Immature natural killer cell (primary cell): ENCODE data around the gene TUBB4A. TPM values are rescaled to one million over a fixed set of nuclear protein-coding genes. Genes with fewer than 3 reads are reported as not detected.

ENCODE experiments used
- DNase-seq, 3 donors: peaks; one replicate each; pipeline ENCODE4 v3.0.0; 2022; ENCODE audit warnings: mixed read lengths in 1 of 3
- H3K27ac Mint-ChIP-seq, 6 donors: one replicate each; pipeline ENCODE4 v1.8.0; 2020; ENCODE audit warnings: mixed read lengths in 6 of 6, mild to moderate bottlenecking in 5 of 6, inconsistent platforms in 4 of 6, moderate library complexity in 3 of 6
- H3K27me3 Mint-ChIP-seq, 3 donors: one replicate each; pipeline ENCODE4 v1.8.0; 2020 to 2021; ENCODE audit warnings: low read depth in 3 of 3, mild to moderate bottlenecking in 3 of 3, mixed read lengths in 3 of 3, moderate library complexity in 3 of 3, inconsistent platforms in 1 of 3
- H3K36me3 Mint-ChIP-seq, 3 donors: one replicate each; pipeline ENCODE4 v1.8.0; 2020; ENCODE audit warnings: mixed read lengths in 3 of 3, inconsistent platforms in 2 of 3, mild to moderate bottlenecking in 2 of 3
- H3K4me1 Mint-ChIP-seq, 2 donors: one replicate each; pipeline ENCODE4 v1.8.0; 2020; ENCODE audit warnings: inconsistent platforms in 2 of 2, mild to moderate bottlenecking in 2 of 2, mixed read lengths in 2 of 2, moderate library complexity in 1 of 2
- H3K4me3 Mint-ChIP-seq, 5 donors: one replicate each; pipeline ENCODE4 v1.8.0; 2020; ENCODE audit warnings: mild to moderate bottlenecking in 5 of 5, mixed read lengths in 5 of 5, inconsistent platforms in 3 of 5, moderate library complexity in 3 of 5
- H3K9me3 Mint-ChIP-seq, 6 donors: one replicate each; pipeline ENCODE4 v1.8.0; 2020; ENCODE audit warnings: mild to moderate bottlenecking in 6 of 6, mixed read lengths in 6 of 6, inconsistent platforms in 4 of 6, moderate library complexity in 3 of 6
- polyA plus RNA-seq, 3 donors: library from polyadenylated mRNA; unstranded; fragments of 300-500 nt; fragmentation: Illumina TruSeq; gene quantifications; one replicate each; pipeline ENCODE4 v1.2.3, GENCODE V29; 2021

TUBB4A gene
- polyA plus RNA-seq, 3 donors from 2014 or later = 0.86 to 3.0 (median 1.3) TPM

DNA sequence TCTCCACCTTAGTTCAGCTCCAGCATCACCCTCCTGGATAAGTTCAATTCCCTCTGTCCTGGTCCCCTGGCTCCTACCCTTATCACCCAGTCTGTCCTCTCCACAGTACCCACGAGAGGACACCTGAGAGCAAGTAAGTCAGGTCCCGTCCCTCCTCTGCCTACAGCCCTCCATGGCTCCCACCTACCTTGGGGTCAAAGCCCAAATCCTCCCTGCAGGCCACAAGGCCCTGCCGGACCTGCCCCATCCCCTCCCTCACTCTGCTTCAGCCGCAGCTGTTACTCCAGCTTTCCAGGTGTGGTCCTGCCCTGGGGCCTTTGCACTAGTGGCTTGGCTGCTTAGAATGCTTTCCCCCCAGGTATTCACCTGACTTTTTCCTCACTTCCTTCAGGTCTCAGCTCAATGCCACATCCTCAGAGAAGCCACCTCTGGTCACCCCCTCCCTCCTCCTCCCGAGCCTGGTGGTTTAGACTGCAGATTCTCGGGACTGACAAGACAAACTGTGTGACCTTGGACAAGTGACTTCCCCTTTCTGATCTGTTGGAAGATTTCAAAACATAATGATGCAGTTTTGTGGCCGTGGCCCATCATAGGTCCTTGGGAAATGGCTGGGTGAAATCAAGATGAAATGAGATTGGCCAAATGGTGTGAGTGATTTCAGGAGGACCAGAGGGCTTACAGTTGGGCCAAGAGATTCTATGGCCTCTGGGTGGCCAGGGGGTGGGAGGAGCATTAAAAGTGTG lies 3.6 kb downstream of the TUBB4A start:
- Mint-ChIP-seq H3K9me3 (no peaks in the 10 kb centered on the region), H3K4me1 (peaks cover 0 to 6% of the 10 kb centered on the region in 2 donors), H3K4me3 (no peak overlapping the region), H3K27me3 (peaks cover 2 to 8% (median 6%) of the 10 kb centered on the region in 3 donors), H3K27ac (peak overlapping the region in 2 of 6 donors; percentile 29 to 56), H3K36me3 (peaks cover 0 to 4% (median 0%) of the 10 kb centered on the region in 3 donors)
- DNase-seq = no peak

GRCh38 chr19:6495947-6496346 lies 6.2 kb downstream of the TUBB4A start:
- no peak overlapping the region for H3K27ac Mint-ChIP-seq
- no peak overlapping the region for H3K4me3 Mint-ChIP-seq
- peaks cover 0 to 7% (median 1%) of the 10 kb centered on the region in 3 donors for H3K27me3 Mint-ChIP-seq
- no peaks in the 10 kb centered on the region for H3K9me3 Mint-ChIP-seq
- H3K36me3 Mint-ChIP-seq = peaks cover 0 to 4% (median 0%) of the 10 kb centered on the region in 3 donors
- H3K4me1 Mint-ChIP-seq = no peaks in the 10 kb centered on the region
- DNase-seq = no peak

GRCh38 chr19:6494438-6495036 lies 7.6 kb downstream of the TUBB4A start:
- no peak overlapping the region for H3K4me3 Mint-ChIP-seq
- DNase-seq = no peak
- H3K27ac Mint-ChIP-seq = no peak overlapping the region
- peaks cover 0 to 2% (median 0%) of the 10 kb centered on the region in 3 donors for H3K36me3 Mint-ChIP-seq
- H3K27me3 Mint-ChIP-seq = peaks cover 0 to 3% (median 1%) of the 10 kb centered on the region in 3 donors
- H3K4me1 Mint-ChIP-seq = peaks cover 8% of the 10 kb centered on the region in 2 donors
- no peaks in the 10 kb centered on the region for H3K9me3 Mint-ChIP-seq

DNA sequence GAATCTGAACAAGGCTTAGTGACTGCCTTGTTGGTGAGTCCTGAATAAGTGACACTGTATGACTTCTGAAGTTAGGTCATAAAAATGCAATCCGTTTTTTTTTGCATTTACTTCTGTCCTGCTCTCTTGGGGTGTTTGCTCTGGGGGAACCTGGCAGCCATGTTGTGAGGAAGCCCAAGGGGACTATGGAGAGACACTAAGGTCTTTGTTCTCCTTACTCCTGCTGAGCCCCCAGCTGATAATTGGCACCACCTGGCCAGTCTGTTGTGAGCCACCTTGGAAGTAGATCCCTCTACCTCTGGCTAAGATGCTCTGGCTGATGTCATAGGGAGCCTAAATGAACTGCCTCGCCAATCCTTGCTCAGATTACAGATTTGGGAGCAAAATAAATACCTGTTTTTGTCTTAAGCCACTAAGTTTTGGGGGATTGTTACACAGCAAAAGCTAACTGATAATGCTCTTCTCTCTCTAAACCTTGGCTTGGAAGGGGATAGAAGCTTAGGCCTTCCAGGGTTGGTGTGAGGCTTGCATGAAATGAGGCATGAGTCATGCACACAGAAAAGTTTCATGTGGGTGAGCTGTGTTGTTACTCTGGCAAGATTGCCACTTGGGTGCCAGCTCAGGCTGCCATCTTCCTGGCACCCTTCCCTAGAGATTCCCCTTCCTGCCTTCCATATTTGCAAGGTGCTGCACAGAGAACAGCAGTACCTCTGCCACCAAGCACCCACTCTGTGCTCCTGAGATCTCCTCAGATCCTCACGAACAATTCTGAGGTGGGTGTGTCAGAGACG lies 10.1 kb downstream of the TUBB4A start:
- H3K4me1 Mint-ChIP-seq = peaks cover 12 to 13% of the 10 kb centered on the region in 2 donors
- peak overlapping the region in 3 of 6 donors; percentile 26 to 75 (median 51) for H3K27ac Mint-ChIP-seq
- no peak for DNase-seq

DNA sequence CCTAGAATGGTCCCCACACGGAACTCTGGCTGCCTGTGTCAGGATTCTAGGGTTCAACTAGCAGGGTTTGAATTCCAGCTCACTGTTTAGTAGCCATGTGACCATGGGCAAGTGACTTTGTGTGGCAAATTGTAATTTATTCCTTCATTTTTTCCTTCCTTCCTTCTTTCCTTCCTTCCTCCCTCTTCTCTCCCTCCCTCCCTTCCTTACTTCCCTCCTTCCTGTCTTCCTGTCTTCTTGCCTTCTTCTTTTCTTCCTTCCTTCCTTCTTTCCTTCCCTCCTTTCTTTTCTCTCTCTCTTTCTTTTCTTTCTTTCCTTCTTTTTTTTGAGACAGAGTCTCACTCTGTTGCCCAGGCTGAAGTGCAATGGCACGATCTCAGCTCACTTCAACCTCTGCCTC lies 12.0 kb downstream of the TUBB4A start:
- Mint-ChIP-seq H3K4me3 (peak overlapping the region; percentile 52 to 87 (median 68)), H3K4me1 (peaks cover 12 to 13% of the 10 kb centered on the region in 2 donors), H3K27ac (peak overlapping the region; percentile 62 to 93 (median 86)), H3K27me3 (peaks cover 0 to 2% (median 0%) of the 10 kb centered on the region in 3 donors), H3K9me3 (no peaks in the 10 kb centered on the region), H3K36me3 (no peaks in the 10 kb centered on the region)
- no peak for DNase-seq

More for the DNA sequence above, 10.1 kb downstream of the TUBB4A start:
- H3K36me3 Mint-ChIP-seq = no peaks in the 10 kb centered on the region
- peaks cover 0 to 2% (median 0%) of the 10 kb centered on the region in 3 donors for H3K27me3 Mint-ChIP-seq
- no peaks in the 10 kb centered on the region for H3K9me3 Mint-ChIP-seq
- H3K4me3 Mint-ChIP-seq = peak overlapping the region in 1 of 5 donors; percentile 11

DNA sequence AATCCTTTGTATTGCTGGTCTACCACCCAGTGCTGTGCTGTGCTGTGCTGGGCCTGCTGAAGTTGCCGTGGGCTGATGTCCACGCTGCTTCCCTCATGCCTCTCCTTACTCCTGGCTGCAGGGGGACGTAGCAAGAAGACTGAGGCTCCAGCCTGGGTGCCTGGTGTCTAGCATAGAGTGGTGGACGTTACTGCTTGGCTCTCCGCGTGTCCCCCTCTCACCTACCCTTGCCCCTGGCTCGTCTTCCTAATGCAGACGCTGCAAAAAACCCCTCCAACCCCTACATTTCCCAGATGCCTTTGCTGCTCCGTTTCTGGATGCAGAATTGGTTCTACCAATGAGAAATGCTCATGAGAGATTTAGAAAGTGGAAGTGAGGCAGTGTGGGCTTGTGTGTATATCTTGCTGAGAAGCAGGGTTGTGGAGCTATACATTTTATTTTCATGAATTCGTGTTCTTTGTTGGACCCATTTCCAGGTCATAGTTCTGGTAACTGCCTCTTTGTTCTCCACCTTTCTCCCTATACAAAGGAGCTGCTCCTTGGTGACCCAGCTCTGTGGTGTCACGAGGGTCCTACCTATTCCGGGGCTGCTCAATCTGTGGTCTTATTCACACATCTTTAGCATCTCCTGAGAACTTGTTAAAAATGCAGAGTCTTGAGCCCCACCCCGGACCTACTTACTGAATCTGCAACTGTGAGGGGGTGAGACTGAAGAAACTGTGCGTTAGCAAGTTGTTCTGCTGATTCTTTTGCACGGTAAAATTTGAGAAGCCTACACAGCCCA lies 12.6 kb downstream of the TUBB4A start:
- Mint-ChIP-seq H3K36me3 (no peaks in the 10 kb centered on the region), H3K27me3 (peaks cover 0 to 2% (median 0%) of the 10 kb centered on the region in 3 donors), H3K27ac (peak overlapping the region; percentile 62 to 93 (median 86)), H3K4me3 (peak overlapping the region; percentile 52 to 87 (median 68)), H3K4me1 (peaks cover 12 to 13% of the 10 kb centered on the region in 2 donors), H3K9me3 (no peaks in the 10 kb centered on the region)
- peak in 1 of 3 donors; percentile 29 for DNase-seq

DNA sequence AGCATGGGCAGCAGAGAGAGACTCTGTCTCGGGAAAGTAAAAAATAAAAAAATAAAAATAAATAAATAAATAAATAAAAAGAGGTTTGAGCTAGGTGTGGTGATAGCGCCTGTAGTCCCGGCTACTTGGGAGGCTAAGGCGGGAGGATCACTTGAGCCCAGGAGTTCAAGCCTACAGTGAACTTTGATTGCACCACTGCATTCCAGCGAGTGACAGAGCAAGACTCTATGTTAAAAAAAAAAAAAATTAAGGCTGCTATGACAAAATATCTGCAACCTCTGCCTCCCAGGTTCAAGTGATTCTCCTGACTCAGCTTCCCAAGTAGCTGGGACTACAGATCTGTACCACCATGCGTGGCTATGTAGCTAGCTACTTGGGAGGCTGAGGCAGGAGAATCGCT lies 17.3 kb downstream of the TUBB4A start:
- peaks cover 0 to 17% (median 4%) of the 10 kb centered on the region in 3 donors for H3K27me3 Mint-ChIP-seq
- DNase-seq = no peak
- no peak overlapping the region for H3K4me3 Mint-ChIP-seq
- no peak overlapping the region for H3K27ac Mint-ChIP-seq
- no peaks in the 10 kb centered on the region for H3K9me3 Mint-ChIP-seq
- H3K36me3 Mint-ChIP-seq = peaks cover 0 to 4% (median 0%) of the 10 kb centered on the region in 3 donors
- peaks cover 49% of the 10 kb centered on the region in 2 donors for H3K4me1 Mint-ChIP-seq

DNA sequence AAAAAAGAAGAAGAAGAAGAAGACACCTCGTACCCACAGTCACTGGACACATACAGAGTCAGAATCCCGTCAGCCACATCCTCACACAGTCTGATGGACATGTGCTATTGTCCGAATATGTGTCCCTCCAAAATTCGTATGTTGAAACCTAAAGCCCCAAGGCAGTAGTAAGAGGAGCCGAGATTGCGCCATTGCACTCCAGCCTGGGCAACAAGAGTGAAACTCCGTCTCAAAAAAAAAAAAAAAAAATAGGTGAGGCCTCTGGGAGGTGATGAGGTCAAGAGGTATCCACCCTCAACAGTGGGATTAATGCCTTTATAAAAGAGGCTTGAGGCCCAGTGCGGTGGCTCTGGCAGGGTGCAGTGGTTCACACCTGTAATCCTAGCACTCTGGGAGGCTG lies 17.9 kb downstream of the TUBB4A start:
- Mint-ChIP-seq H3K4me3 (no peak overlapping the region), H3K27me3 (peaks cover 0 to 17% (median 4%) of the 10 kb centered on the region in 3 donors), H3K36me3 (peaks cover 0 to 4% (median 0%) of the 10 kb centered on the region in 3 donors), H3K4me1 (peaks cover 44 to 45% of the 10 kb centered on the region in 2 donors), H3K9me3 (no peaks in the 10 kb centered on the region), H3K27ac (peak overlapping the region in 3 of 6 donors; percentile 72 to 99 (median 99))
- DNase-seq = no peak

DNA sequence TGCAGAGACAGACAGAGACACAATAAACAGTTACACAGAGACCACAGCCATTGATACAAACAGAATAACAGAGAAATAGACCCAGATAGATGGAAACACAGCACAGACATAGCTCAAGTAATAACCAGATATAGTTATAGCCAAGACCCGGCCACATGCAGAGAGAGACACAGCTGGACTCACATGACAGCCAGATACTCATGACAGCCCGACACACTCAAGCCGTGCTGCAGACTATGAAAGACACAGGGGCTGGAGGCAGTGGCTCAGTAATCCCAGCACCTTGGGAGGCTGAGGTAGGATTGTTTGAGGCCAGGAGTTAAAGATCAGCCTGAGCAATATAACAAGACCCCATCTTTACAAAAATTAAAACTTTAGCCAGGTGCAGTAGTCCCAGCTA lies 18.9 kb downstream of the TUBB4A start:
- H3K27me3 Mint-ChIP-seq = peaks cover 0 to 17% (median 4%) of the 10 kb centered on the region in 3 donors
- peaks cover 0 to 4% (median 0%) of the 10 kb centered on the region in 3 donors for H3K36me3 Mint-ChIP-seq
- no peaks in the 10 kb centered on the region for H3K9me3 Mint-ChIP-seq
- peak overlapping the region in 3 of 5 donors; percentile 34 to 72 (median 67) for H3K4me3 Mint-ChIP-seq
- no peak for DNase-seq
- H3K4me1 Mint-ChIP-seq = peaks cover 42 to 43% of the 10 kb centered on the region in 2 donors
- H3K27ac Mint-ChIP-seq = peak overlapping the region; percentile 99 to 100 (median 99)

DNA sequence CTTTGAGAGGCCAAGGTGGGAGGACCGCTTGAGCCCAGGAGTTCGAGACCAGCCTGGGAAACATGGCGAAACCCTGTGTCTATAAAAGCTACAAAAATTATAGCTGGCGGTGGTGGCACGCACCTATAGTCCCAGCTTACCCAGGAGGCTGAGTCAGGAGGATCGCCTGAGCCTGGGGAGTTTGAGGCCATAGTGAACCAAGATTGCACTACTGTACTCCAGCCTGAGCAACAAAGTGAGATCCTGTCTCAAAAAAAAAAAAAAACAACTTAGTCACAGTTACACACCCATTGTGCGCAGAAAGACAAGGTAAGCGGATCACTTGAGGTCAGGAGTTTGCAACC lies 19.8 kb downstream of the TUBB4A start:
- DNase-seq = no peak
- Mint-ChIP-seq H3K36me3 (peaks cover 0 to 4% (median 0%) of the 10 kb centered on the region in 3 donors), H3K27me3 (peaks cover 0 to 16% (median 4%) of the 10 kb centered on the region in 3 donors), H3K4me3 (peak overlapping the region; percentile 93 to 99 (median 98)), H3K9me3 (no peaks in the 10 kb centered on the region), H3K27ac (peak overlapping the region; percentile 99 to 100 (median 99)), H3K4me1 (peaks cover 42 to 43% of the 10 kb centered on the region in 2 donors)

DNA sequence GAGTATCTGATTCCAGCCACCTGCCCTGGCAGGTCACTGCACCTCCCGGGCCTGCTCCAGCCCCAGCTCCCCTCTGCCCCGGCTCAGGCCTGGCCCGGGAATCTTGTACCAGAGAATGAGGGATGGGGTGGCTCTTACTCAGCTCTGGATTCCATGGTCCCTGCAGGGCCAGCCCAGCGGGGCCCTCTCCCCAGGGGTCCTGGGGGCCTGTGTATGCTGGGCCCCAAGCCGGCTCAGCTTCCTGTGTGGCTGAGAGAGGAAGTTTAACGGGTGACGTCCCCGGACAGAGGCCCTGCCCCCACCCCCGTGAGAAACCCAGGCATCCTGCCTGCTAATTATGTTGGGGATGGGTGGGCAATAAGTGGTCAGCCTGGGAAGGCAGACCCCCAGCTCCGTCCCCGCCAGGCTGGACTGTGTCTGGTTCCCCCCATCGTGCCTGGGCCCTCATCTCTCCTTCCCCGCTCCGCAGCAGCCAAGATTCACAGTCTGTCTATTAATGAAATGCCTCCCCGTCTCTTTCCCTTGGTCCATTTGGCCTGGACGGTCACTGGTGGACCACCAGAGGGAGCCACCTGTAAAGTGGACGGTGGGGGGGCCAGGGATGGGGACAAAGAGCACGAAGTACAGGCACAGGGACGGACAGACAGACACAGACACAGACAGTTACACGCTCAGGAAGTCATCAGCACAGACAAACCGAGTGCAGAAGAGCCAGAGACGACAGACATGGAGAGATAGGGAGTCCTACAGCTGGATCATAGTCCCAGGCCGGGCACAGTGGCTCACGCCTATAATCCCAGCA lies 20.4 kb downstream of the TUBB4A start, which contains the start of gene DENND1C:
Gene DENND1C, minus strand, starts transcription at position 247 of the 802 bp plus-strand sequence. Its CDS starts 92 bp downstream, at position 155.
- DNase-seq = peak; percentile 77 to 78 (median 77)
- Mint-ChIP-seq H3K27ac (peak within 1 kb of the TSS; percentile 99 to 100 (median 99)), H3K27me3 (peaks cover 0 to 15% (median 4%) of the 10 kb centered on the region in 3 donors), H3K9me3 (no peaks in the 10 kb centered on the region), H3K4me1 (peaks cover 42 to 43% of the 10 kb centered on the region in 2 donors), H3K4me3 (peak within 1 kb of the TSS; percentile 93 to 99 (median 98)), H3K36me3 (peaks cover 0 to 4% (median 0%) of the 10 kb centered on the region in 3 donors)

DNA sequence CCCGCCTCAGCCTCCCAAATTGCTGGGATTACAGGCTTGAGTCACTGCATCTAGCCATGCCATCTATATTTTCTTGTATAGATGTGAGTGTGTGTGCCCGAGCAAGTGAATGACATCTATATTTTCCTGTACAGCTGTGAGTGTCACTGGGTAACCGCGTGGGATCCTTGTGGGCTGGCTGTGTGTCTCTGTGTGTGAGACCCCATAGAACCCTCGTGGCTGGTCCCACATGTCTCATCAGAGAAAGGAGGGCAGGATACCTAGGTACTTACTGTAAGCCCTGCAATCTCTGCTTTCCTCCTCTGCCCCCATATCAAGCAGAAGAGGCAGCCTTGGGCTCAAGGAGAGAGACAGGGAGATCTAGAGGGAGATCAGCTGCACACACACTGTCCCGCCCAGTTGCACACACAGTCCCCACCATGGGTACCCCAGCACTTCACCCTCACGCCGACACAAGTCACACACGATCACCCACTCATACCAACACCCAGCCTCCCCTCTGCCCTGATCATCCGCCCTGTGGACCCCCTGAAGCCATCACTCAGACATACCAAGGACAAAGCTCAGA lies 21.2 kb downstream of the TUBB4A start:
- DNase-seq = peak; percentile 46 to 56 (median 54)
- H3K9me3 Mint-ChIP-seq = no peaks in the 10 kb centered on the region
- H3K27me3 Mint-ChIP-seq = peaks cover 0 to 15% (median 4%) of the 10 kb centered on the region in 3 donors

More for the DNA sequence above, 21.2 kb downstream of the TUBB4A start:
- H3K27ac Mint-ChIP-seq = peak overlapping the region; percentile 99 to 100 (median 99)
- H3K36me3 Mint-ChIP-seq = peaks cover 0 to 8% (median 0%) of the 10 kb centered on the region in 3 donors
- H3K4me1 Mint-ChIP-seq = peaks cover 42 to 43% of the 10 kb centered on the region in 2 donors
- peak overlapping the region; percentile 93 to 99 (median 98) for H3K4me3 Mint-ChIP-seq
